ENCODE measurements around the gene OTOG. TPM values are rescaled to one million over a fixed set of nuclear protein-coding genes. Genes with fewer than 3 reads are reported as not detected.
A peak's percentile ranks its signal among the peaks of the same experiment; 100 is the strongest.

The OTOG gene
- total RNA-seq, 1 experiment from 2014 or later = not detected

- no peaks in the 10 kb centered on the region for H3K36me3 ChIP-seq
- H3K4me3 ChIP-seq = no peak overlapping the region
- DNase-seq (ENCODE audit: low read depth in 1 of 2, low spot score in 2 of 2) = peak in 1 of 2 experiments; percentile 29
- H3K9me3 ChIP-seq (replicated peaks) = no peaks in the 10 kb centered on the region
- no peak overlapping the region for H3K27ac ChIP-seq
- peaks cover 30% of the 10 kb centered on the region for H3K27me3 ChIP-seq (replicated peaks)
- no peaks in the 10 kb centered on the region for H3K4me1 ChIP-seq (replicated peaks)
Observed at GRCh38 chr11:17581732-17582053, 34.6 kb downstream of the OTOG start.

DNA sequence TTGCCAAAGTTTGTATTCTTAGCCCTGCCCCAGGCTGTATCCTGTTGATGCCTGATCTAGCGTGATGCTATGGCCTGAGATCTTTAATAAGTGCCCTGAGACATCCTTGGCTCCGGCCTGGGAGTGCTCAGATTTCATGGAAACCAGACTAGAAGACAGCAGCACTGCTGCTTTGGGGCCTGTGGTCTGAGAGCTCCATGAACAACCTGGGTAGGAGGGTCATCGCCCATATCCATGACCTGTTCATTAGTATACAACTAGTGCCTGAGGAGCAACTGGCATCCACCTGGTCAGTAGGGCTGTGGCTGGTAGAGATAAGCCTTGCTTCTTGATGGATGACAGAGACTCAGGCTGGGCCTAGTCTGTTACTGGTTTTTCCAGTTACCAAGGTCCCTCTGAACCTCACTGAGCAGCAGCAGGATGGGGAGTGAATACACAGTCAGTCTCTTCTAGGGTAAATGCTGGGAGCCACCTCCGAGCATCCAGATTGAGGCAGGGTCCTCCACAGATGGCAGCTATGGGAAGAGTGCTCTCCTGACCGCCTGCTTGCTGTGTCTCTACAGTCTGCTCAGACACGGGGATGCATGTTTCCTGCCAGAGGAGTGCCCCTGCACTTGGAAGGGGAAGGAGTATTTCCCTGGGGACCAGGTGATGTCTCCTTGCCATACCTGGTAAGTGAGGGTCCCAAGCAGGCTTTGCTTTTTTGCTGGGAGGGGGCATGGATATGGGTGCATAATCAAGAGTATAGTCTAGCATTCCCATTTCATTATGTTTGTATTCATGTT lies 39.0 kb downstream of the OTOG start:
- Histone ChIP-seq H3K4me1 (replicated peaks) (no peaks in the 10 kb centered on the region), H3K4me3 (no peak overlapping the region), H3K36me3 (no peaks in the 10 kb centered on the region), H3K27ac (no peak overlapping the region), H3K27me3 (replicated peaks) (peaks cover 40% of the 10 kb centered on the region), H3K9me3 (replicated peaks) (no peaks in the 10 kb centered on the region)
- peak in 1 of 2 experiments; percentile 39 for DNase-seq (ENCODE audit: low read depth in 1 of 2, low spot score in 2 of 2)

GRCh38 chr11:17588166-17588565 lies 41.1 kb downstream of the OTOG start:
- peaks cover 49% of the 10 kb centered on the region for H3K27me3 ChIP-seq (replicated peaks)
- no peak overlapping the region for H3K4me3 ChIP-seq
- H3K27ac ChIP-seq = no peak overlapping the region
- no peaks in the 10 kb centered on the region for H3K4me1 ChIP-seq (replicated peaks)
- H3K36me3 ChIP-seq = no peaks in the 10 kb centered on the region
- H3K9me3 ChIP-seq (replicated peaks) = no peaks in the 10 kb centered on the region
- peak in 1 of 2 experiments; percentile 34 for DNase-seq (ENCODE audit: low read depth in 1 of 2, low spot score in 2 of 2)

DNA sequence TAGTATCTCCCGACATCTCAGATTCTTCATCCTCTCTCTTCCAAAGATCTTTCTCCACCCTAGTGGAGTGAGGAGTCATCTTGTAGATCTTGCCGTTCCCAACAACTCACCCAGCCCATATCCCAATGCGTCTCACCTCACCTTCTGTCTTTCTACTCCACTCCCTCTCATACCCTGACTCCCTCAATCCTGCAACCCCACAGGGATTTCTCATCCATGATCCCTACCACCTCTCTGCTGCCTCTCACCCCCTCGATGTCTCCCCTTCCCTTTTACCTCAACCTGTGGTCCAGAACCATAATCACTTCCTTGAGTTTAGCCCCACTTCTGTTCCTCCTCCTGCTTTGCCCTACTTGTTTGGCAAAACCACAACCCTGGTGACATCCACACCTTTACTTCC lies 41.7 kb downstream of the OTOG start:
- Histone ChIP-seq H3K27me3 (replicated peaks) (peaks cover 44% of the 10 kb centered on the region), H3K4me3 (no peak overlapping the region), H3K36me3 (no peaks in the 10 kb centered on the region), H3K4me1 (replicated peaks) (no peaks in the 10 kb centered on the region), H3K27ac (no peak overlapping the region), H3K9me3 (replicated peaks) (no peaks in the 10 kb centered on the region)
- peak in 1 of 2 experiments; percentile 11 for DNase-seq (ENCODE audit: low read depth in 1 of 2, low spot score in 2 of 2)

GRCh38 chr11:17590463-17590862 lies 43.4 kb downstream of the OTOG start:
- H3K4me3 ChIP-seq = no peak overlapping the region
- peaks cover 33% of the 10 kb centered on the region for H3K27me3 ChIP-seq (replicated peaks)
- H3K4me1 ChIP-seq (replicated peaks) = no peaks in the 10 kb centered on the region
- no peaks in the 10 kb centered on the region for H3K9me3 ChIP-seq (replicated peaks)
- no peaks in the 10 kb centered on the region for H3K36me3 ChIP-seq
- peak in 1 of 2 experiments; percentile 40 for DNase-seq (ENCODE audit: low read depth in 1 of 2, low spot score in 2 of 2)
- H3K27ac ChIP-seq = no peak overlapping the region

GRCh38 chr11:17591293-17591692 lies 44.2 kb downstream of the OTOG start:
- Histone ChIP-seq H3K9me3 (replicated peaks) (no peaks in the 10 kb centered on the region), H3K36me3 (no peaks in the 10 kb centered on the region), H3K27me3 (replicated peaks) (peaks cover 33% of the 10 kb centered on the region), H3K4me3 (no peak overlapping the region), H3K27ac (no peak overlapping the region), H3K4me1 (replicated peaks) (no peaks in the 10 kb centered on the region)
- DNase-seq (ENCODE audit: low read depth in 1 of 2, low spot score in 2 of 2) = peak in 1 of 2 experiments; percentile 35

GRCh38 chr11:17593466-17594245 lies 46.6 kb downstream of the OTOG start:
- H3K4me1 ChIP-seq (replicated peaks) = no peaks in the 10 kb centered on the region
- no peak overlapping the region for H3K4me3 ChIP-seq
- no peaks in the 10 kb centered on the region for H3K9me3 ChIP-seq (replicated peaks)
- DNase-seq (ENCODE audit: low read depth in 1 of 2, low spot score in 2 of 2) = peak in 1 of 2 experiments; percentile 39
- peaks cover 24% of the 10 kb centered on the region for H3K27me3 ChIP-seq (replicated peaks)
- no peaks in the 10 kb centered on the region for H3K36me3 ChIP-seq
- no peak overlapping the region for H3K27ac ChIP-seq

GRCh38 chr11:17594686-17595192 lies 47.7 kb downstream of the OTOG start:
- DNase-seq (ENCODE audit: low read depth in 1 of 2, low spot score in 2 of 2) = peak in 1 of 2 experiments; percentile 21
- Histone ChIP-seq H3K36me3 (no peaks in the 10 kb centered on the region), H3K27me3 (replicated peaks) (peaks cover 18% of the 10 kb centered on the region), H3K4me1 (replicated peaks) (no peaks in the 10 kb centered on the region), H3K27ac (no peak overlapping the region), H3K4me3 (no peak overlapping the region), H3K9me3 (replicated peaks) (no peaks in the 10 kb centered on the region)

- DNase-seq (ENCODE audit: low read depth in 1 of 2, low spot score in 2 of 2) = peak in 1 of 2 experiments; percentile 33
- Histone ChIP-seq H3K27ac (no peak overlapping the region), H3K27me3 (replicated peaks) (peaks cover 15% of the 10 kb centered on the region; the same call in 1 of the 2 replicates), H3K36me3 (no peaks in the 10 kb centered on the region), H3K4me3 (no peak overlapping the region), H3K9me3 (replicated peaks) (no peaks in the 10 kb centered on the region), H3K4me1 (replicated peaks) (no peaks in the 10 kb centered on the region)
Observed at GRCh38 chr11:17595526-17596309, 48.7 kb downstream of the OTOG start.

- Histone ChIP-seq H3K4me3 (no peak overlapping the region), H3K36me3 (no peaks in the 10 kb centered on the region), H3K27ac (no peak overlapping the region), H3K9me3 (replicated peaks) (no peaks in the 10 kb centered on the region), H3K4me1 (replicated peaks) (no peaks in the 10 kb centered on the region), H3K27me3 (replicated peaks) (peaks cover 15% of the 10 kb centered on the region; the same call in 1 of the 2 replicates)
- peak in 1 of 2 experiments; percentile 39 for DNase-seq (ENCODE audit: low read depth in 1 of 2, low spot score in 2 of 2)
Observed at GRCh38 chr11:17596310-17596669, 49.2 kb downstream of the OTOG start.

DNA sequence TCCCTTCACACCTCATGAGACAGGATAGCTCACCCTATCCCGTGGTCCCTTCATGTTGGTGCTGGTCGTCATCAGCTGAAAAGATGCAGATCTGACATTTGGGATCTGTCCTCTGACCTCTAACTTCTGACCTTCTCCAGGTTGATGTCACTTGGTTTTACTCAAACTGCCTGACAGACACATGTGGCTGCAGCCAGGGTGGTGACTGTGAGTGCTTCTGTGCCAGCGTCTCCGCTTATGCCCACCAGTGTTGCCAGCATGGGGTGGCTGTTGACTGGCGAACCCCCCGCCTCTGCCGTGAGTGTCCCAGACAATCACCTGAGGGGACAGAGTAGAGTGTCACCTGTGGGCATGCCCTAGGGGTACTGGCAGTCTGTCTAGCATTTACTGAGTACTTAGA lies 49.7 kb downstream of the OTOG start:
- peaks cover 15% of the 10 kb centered on the region; the same call in 1 of the 2 replicates for H3K27me3 ChIP-seq (replicated peaks)
- peak in 1 of 2 experiments; percentile 33 for DNase-seq (ENCODE audit: low read depth in 1 of 2, low spot score in 2 of 2)
- H3K9me3 ChIP-seq (replicated peaks) = no peaks in the 10 kb centered on the region
- no peaks in the 10 kb centered on the region for H3K4me1 ChIP-seq (replicated peaks)
- H3K27ac ChIP-seq = no peak overlapping the region
- H3K4me3 ChIP-seq = no peak overlapping the region
- H3K36me3 ChIP-seq = no peaks in the 10 kb centered on the region

GRCh38 chr11:17597770-17598169 lies 50.7 kb downstream of the OTOG start:
- Histone ChIP-seq H3K36me3 (no peaks in the 10 kb centered on the region), H3K9me3 (replicated peaks) (no peaks in the 10 kb centered on the region), H3K4me1 (replicated peaks) (no peaks in the 10 kb centered on the region), H3K27ac (no peak overlapping the region), H3K27me3 (replicated peaks) (0 out of 2 replicates have a peak, but pooled peaks cover 4% of the 10 kb centered on the region), H3K4me3 (no peak overlapping the region)
- peak in 1 of 2 experiments; percentile 37 for DNase-seq (ENCODE audit: low read depth in 1 of 2, low spot score in 2 of 2)

GRCh38 chr11:17598700-17599459 lies 51.8 kb downstream of the OTOG start:
- no peaks in the 10 kb centered on the region for H3K36me3 ChIP-seq
- no peak overlapping the region for H3K27ac ChIP-seq
- peaks cover 2% of the 10 kb centered on the region; the same call in 1 of the 2 replicates for H3K27me3 ChIP-seq (replicated peaks)
- H3K4me1 ChIP-seq (replicated peaks) = no peaks in the 10 kb centered on the region
- no peaks in the 10 kb centered on the region for H3K9me3 ChIP-seq (replicated peaks)
- peak; percentile 54 to 78 for DNase-seq (ENCODE audit: low read depth in 1 of 2, low spot score in 2 of 2)
- no peak overlapping the region for H3K4me3 ChIP-seq
